SHP77 treated with DMSO at 0.1 percent for 48 hours (cell line): Measurements from ENCODE around the gene CD9.

Experiments used
- DNase-seq: peaks from one replicate; lab custom pipeline; 2025; lab: John Stamatoyannopoulos, UW

CD9 gene

GRCh38 chr12:6275928-6276887 lies 76.0 kb downstream of the CD9 start:
- DNase-seq, result no peak

GRCh38 chr12:6276956-6277620 lies 76.9 kb downstream of the CD9 start:
- no peak for DNase-seq

- DNase-seq, result no peak
Measured at GRCh38 chr12:6277982-6278438, 77.8 kb downstream of the CD9 start.

- no peak for DNase-seq
Measured at GRCh38 chr12:6278439-6279255, 78.4 kb downstream of the CD9 start.

- no peak for DNase-seq
Measured at GRCh38 chr12:6279256-6279628, 79.0 kb downstream of the CD9 start.

- DNase-seq, result no peak
Measured at GRCh38 chr12:6279631-6280030, 79.4 kb downstream of the CD9 start.

- no peak for DNase-seq
Measured at GRCh38 chr12:6280053-6280469, 79.9 kb downstream of the CD9 start.

GRCh38 chr12:6280672-6281071 lies 80.5 kb downstream of the CD9 start:
- no peak for DNase-seq

GRCh38 chr12:6281081-6281809 lies 81.0 kb downstream of the CD9 start:
- DNase-seq, result no peak

GRCh38 chr12:6282453-6282840 lies 82.2 kb downstream of the CD9 start:
- DNase-seq, result no peak

- no peak for DNase-seq
Measured at GRCh38 chr12:6284273-6284672, 84.1 kb downstream of the CD9 start.

- DNase-seq, result no peak
Measured at GRCh38 chr12:6285063-6285477, 84.9 kb downstream of the CD9 start.

- no peak for DNase-seq
Measured at GRCh38 chr12:6285532-6286306, 85.5 kb downstream of the CD9 start.
